Hindlimb muscle (tissue), 1 donor: ENCODE data around the gene TRPM7. TPM values are rescaled to one million over a fixed set of nuclear protein-coding genes. Genes with fewer than 3 reads are reported as not detected.
"Not testable (repeated sequence)": the region's sequence is repeated elsewhere in the genome, so short reads cannot be mapped to it uniquely, and the experiment has no call there.

Experiments used
- DNase-seq: peaks from one replicate; pipeline ENCODE4 v3.0.0-alpha.2; 2013
- polyA plus RNA-seq: library from polyadenylated mRNA; unstranded; fragments of 120-200 nt; gene quantifications from one replicate; pipeline ENCODE4 v1.2.1, GENCODE V29; 2013; ENCODE audit not compliant: insufficient read length

The TRPM7 gene
- polyA plus RNA-seq, 1 donor: 17.8 TPM

DNA sequence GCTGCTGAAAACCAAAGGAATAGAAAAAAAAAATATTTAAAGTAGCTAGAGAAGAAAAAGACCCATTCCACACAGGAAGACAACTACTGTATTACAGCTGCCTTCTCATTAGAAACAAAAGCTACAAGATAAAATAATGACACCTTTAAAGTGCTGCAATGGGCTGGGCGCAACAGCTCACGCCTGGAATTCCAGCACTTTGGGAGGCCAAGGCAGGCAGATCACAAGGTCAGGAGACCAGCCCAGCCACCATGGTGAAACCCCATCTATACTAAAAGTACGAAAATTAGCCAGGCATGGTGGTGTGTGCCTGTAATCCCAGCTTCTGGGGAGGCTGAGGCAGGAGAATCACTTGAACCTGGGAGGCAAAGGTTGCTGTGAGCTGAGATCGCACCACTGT lies 31.0 kb downstream of the TRPM7 start:
- DNase-seq: no peak

GRCh38 chr15:50653156-50653743 lies 33.3 kb downstream of the TRPM7 start:
- no peak for DNase-seq

GRCh38 chr15:50652671-50653070 lies 33.9 kb downstream of the TRPM7 start:
- no peak for DNase-seq

DNA sequence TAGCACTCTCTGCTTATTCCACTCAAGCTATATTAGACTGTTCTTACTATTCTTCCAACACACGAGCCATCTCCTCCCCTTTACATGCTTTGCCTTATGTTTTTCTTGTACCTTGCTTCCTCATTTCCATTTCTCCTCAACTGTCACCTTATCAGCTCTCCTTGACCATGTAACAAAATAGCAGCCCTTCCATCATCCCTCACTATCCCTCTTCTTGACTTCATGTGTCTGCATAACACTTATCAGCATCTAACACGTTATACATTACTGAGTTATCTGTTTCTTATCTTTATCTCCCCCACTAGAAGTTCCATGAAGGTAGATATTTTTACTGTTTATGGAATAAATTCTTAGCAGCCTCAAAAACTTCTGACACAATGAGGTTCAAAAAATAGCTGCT lies 45.3 kb downstream of the TRPM7 start:
- no peak for DNase-seq

- no peak for DNase-seq
Observed at GRCh38 chr15:50636146-50636545, 50.5 kb downstream of the TRPM7 start.

DNA sequence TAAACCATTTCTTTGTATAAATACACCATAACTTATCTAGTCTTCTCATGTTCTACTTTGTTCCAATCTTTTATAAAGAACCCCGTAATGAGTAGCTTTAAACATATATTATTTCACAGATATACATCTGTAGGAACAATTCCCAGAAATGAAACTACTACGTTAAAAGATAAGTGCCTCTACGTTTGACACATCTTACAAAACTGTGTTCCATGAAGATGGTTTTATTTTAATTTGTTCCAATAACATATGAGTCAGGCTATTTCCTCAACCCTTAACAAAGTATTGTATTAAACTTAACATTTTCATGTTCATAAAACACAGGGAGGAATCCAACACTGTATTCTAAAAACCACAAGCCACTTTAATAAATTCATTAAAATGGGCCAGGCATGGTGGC lies 52.9 kb downstream of the TRPM7 start:
- no peak for DNase-seq

GRCh38 chr15:50628421-50628820 lies 58.2 kb downstream of the TRPM7 start:
- no peak for DNase-seq

- no peak for DNase-seq
Observed at GRCh38 chr15:50627351-50628055, 59.1 kb downstream of the TRPM7 start.

DNA sequence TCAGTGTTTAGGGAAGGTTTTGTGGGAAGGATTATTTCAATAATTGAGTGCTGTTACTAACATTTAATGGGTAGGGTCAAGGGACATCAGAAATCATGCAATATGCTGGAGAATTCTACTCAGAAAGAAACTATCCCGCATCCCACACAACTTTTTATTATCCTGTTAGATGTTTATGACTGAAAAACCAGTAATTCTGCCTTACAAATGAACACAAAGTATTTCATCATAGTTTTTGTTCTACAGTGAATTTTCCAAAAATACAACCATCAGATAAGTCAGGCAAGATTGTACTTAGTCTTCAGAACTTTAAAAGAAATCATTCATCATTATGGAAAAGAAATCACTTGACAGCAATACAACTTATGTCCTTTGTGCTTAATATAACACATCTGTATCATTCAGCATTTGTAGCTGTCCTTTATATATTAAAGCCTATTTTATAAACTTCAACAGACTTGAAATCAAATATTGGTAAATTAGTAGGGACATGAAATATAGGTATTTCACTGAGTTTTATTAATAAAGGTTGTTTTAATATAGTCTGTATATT lies 61.9 kb downstream of the TRPM7 start:
- DNase-seq: no peak

- not testable (repeated sequence) for DNase-seq
Observed at GRCh38 chr15:50622361-50622943, 64.1 kb downstream of the TRPM7 start.

DNA sequence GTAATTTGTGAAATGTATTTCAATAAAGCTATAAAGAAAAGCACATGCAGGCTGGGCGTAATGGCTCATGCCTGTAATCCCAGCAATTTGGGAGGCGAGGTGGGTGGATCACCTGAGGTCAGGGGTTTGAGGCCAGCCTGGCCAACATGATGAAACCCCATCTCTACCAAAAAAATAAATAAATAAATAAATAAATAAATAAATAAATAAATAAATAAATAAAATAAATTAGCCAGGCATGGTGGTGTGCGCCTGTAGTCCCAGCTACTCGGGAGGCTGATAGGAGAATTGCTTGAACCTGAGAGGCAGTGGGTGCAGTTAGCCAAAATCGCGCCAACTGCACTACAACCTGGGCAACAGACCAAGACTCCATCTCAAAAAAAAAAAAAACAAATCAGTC lies 69.6 kb downstream of the TRPM7 start:
- not testable (repeated sequence) for DNase-seq

DNA sequence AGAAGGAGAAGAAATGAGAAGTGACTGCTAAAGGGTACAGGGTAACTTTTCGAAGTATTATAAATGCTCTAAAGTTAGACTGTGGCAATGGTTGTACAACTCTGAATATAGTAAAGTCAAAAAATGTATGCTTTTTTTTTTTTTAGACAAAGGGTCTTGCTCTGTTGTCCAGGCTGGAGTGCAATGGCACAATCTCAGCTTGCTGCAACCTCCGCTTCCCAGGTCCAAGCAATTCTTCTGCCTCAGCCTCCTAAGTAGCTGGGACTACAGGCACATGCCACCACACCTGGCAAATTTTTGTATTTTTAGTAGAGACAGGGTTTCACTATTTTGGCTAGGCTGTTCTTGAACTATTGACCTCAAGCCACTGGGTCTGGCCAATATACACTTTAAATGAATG lies 70.0 kb downstream of the TRPM7 start:
- DNase-seq: not testable (repeated sequence)

GRCh38 chr15:50613600-50613999 lies 73.0 kb downstream of the TRPM7 start:
- DNase-seq: no peak

DNA sequence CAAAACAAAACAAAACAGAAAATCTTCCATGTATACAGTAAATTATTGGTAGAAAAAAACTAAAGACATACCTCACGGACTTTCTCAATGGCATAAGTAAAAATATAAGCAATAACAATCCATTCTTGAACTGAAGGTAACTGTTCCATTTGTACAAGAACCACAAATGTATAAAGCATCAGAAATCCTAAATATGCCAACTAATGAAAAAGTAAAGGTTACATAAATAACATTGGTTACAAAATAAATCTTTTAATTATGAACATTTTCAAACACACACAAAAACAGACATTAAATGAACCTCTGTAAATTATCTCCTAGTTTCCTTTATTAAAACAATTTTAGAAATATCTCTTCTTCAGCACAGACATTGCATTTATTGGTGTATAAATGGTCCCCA lies 79.5 kb downstream of the TRPM7 start:
- DNase-seq: no peak

DNA sequence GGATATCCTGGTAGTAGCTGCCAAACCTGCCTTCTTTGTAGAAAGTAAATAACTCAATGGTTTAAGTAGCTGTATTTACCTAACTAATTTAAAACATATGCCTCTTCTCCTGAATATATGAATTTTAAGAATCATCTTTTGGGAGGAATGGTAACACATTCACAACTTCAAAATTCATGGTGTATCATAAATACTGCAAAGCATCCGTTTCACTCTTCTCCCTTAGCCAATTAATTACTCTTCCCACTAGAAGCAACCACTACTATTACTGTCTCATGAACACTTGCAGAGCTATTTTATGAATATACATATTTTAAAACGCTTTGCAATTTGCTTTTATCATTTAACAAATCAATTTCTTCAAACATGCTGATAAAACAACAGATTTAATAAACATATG lies 81.1 kb downstream of the TRPM7 start:
- no peak for DNase-seq

DNA sequence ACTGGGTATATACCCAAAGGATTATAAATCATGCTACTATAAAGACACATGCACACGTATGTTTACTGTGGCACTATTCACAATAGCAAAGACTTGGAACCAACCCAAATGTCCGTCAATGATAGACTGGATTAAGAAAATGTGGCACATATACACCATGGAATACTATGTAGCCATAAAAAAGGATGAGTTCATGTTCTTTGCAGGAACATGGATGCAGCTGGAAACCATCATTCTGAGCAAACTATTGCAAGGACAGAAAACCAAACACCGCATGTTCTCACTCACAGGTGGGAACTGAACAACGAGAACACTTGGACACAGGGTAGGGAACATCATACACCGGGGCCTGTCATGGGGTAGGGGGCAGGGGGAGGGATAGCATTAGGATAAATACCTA lies 84.6 kb downstream of the TRPM7 start:
- not testable (repeated sequence) for DNase-seq

GRCh38 chr15:50594311-50594710 lies 92.3 kb downstream of the TRPM7 start:
- no peak for DNase-seq

DNA sequence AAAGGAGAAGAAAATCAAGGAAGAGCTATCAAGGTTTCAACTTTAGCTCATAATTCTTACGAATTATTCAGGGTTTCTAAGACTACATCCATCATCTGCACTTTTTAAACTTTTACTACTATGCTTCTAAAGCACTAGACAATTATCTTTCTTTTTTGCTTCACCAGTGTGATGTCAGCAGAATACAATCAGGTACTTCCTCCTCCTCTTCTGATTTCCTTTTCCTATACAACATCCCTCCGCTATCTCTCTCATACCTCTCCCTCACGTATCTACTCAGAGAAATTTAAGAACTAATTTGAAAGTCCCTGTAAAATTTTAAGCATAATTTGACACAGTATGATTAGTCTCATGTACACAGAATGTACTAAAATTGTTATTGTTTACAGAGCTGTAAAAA lies 92.8 kb downstream of the TRPM7 start:
- DNase-seq: no peak

DNA sequence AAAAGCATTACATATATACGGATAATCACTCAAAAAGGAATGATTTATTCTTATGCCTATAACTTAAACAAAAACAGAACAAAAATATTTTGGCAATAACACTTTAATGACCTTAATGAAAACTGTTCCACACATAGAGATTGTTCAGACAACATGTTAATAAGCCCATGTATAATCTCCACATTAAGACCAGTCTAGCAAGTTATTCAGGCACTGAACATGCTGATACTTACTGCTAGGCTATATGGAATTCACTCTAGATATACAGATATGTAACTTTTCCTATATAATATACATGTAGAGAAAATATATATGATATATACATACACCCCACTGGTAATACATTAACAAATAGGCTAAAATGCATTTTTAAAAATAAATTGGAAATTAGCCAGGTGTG lies 96.3 kb downstream of the TRPM7 start:
- no peak for DNase-seq

DNA sequence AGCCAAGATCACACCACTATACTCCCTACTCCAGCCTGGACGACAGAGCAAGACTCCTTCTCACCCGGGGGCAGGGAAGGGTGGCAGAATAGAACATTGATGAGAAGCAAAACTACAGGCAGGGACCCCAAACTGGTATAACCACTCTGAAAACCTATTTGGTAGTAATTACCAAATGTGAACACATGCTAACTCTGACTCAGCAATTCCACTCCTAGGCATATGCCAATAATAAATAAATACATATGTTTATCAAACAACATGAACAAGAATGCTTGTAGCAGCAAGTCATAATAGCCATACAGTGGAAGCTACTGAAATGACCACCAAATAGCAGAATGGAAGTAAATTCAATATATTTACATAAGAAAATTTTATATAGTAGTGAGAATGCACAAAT lies 109.1 kb downstream of the TRPM7 start:
- DNase-seq: no peak

- no peak for DNase-seq
Observed at GRCh38 chr15:50576166-50576565, 110.4 kb downstream of the TRPM7 start.

DNA sequence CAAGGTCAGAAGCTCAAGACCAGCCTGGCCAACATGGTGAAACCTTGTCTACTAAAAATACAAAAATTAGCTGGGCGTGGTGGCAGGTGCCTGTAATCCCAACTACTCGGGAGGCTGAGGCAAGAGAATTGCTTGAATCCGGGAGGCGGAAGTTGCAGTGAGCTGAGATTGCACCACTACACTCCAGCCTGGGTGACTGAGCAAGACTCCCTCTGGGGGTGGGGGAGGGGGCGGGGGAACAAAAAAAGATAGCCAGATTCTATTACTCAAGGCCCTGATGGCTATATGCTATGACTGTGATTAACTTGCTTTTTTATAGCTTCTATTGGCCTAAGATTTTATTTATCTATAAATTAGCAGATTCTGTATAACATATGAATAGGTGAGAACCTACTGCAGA lies 112.8 kb downstream of the TRPM7 start:
- DNase-seq: not testable (repeated sequence)

GRCh38 chr15:50563756-50564155 lies 122.8 kb downstream of the TRPM7 start:
- DNase-seq: no peak
